GM19239 (cell line): ENCODE results near the gene TEX52.

Experiments
- DNase-seq: peaks from one replicate; pipeline ENCODE4 v3.0.0; 2011; ENCODE audit warnings: low spot score; ENCODE audit not compliant: insufficient read length
- FAIRE-seq: peaks from 2 replicates; lab custom pipeline; 2011; peaks lifted over from hg19 to GRCh38; lab: Jason Lieb, UNC

Gene TEX52

DNA sequence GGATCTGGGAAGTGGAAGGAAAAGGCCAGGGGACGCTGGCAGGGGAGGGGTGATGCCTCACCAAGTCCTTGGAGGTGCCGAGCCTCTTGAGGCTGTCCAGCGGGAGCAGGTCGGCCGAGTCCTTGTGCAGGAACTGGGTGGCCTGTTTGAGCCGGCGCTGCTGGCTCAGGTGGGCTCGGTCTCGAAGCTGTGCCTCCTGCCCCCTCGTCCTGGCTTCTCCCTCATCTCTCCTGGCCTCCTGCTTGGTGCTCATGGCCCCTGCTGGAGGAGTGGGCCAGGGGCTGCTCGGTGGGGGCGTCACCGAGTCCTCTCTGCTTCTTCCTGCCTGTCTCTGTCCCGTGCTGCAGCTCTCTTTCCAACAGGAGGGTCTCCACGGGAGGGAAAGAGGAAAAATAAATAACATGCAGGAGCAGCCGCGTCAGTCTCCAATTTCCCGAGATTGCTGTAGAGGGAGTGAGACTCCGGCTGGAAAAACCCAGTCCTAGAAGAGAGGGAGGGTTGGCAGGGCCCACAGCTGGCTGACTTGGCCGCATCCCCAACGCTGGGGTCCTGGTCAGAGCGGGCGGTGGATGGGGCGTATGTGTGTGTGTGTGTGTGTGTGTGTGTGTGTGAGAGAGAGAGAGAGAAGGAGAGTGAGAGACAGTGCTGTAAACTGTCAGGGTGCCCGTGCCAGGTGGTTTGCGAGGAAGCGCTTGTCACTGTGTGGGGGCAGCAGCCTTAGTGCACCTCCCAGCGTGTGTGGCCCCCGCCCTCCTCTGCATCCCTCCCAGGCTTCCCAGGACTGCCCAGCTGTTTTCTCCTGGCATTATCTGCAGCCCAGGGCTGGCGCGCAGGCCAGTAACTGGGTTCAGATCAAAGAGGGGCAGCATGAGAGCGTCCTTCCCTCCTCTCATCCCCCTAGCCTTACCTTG, 22.0 kb downstream of the TEX52 start, which contains the start of gene NRIP2:
TSS of gene NRIP2 (minus strand) at position 455 of the 911 bp plus-strand sequence. CDS start at position 403, 52 bp downstream.
- no peak for DNase-seq
- no peak for FAIRE-seq

DNA sequence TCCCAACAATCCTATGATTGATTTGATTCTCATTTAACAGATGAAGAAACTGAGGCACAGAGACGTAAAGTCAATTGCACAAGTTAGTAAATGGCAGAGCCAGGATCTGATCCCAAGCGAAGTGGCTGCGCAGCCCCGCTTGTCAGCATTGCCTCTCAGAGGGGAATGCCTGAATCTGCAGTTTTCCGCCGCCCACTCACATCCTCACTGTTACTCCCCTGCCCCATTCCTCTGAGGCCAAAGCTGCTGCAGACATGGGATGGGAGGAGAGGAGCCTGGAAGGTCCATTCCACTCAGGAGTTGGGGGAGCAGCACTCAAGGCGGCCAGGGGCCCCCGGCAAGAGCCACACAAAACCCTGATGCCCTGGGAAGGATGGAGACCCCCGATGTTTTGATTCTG, 23.0 kb downstream of the TEX52 start:
- FAIRE-seq (no peak), DNase-seq (no peak)

DNA sequence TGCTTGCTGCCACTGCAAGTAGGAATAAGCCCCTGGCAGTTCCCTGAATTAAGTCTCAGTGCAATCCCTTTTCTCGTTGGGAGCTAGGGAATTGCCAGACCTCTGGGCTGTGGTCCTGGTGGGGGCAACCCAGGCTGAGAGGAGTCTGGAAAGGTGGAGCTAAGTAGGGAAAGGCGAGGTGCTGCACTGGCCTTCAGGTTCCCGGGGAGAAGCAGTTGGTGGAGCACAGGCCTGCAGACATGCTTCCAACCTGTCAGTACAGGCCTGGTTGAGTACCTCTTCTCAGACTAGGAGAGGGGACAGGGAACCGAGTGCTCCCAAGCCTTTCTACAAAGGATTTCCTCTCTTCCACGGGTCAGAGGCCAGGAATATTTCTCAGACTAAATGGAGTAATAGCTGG, 23.5 kb downstream of the TEX52 start:
- DNase-seq (no peak), FAIRE-seq (no peak)

GRCh38 chr12:2832550-2833127, 24.2 kb downstream of the TEX52 start:
- DNase-seq (no peak), FAIRE-seq (no peak)

DNA sequence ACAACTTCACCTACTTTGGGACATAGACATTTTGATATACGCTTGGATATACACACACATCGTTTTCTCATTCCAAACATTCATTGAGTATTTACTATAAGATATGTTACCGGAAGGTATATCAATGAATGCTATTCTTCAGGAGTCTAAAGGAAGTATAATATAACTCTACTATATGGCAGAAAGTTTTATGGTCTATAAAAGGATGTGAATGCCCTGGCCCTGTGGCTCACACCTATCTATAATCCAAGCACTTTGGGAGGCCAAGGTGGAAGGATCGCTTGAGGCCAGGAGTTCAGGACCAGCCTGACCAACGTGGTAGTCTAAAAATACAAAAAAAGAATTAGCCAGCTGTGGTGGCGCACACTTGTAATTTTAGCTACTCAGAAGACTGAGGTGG, 27.6 kb downstream of the TEX52 start:
- DNase-seq = no peak
- no peak for FAIRE-seq

GRCh38 chr12:2826721-2827515, 29.9 kb downstream of the TEX52 start:
- no peak for DNase-seq
- no peak for FAIRE-seq

- DNase-seq (no peak), FAIRE-seq (no peak)
Observed at GRCh38 chr12:2826036-2826435, 30.8 kb downstream of the TEX52 start.

GRCh38 chr12:2825132-2825531, 31.7 kb downstream of the TEX52 start:
- no peak for DNase-seq
- FAIRE-seq = no peak

- no peak for DNase-seq
Observed at GRCh38 chr12:2824541-2824940, 32.3 kb downstream of the TEX52 start.

DNA sequence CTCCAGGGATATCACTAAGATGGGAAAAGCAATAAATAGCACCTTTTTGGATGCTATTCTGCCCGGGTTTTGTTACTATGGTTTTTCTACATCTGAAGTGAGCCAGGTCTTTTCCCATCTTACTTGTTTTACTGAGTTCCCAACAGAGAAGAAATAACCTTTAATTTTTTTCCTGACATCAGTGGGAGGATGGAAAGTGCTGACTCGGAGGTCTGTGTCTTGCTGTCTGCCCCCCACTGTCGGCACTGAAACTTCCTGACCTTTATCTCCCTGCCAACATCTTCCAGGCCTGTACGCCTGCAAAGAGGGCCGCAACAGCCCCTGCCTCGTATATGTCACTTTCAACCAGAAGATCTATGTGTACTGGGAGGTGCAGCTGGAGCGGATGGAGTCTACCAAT, 33.4 kb downstream of the TEX52 start:
- FAIRE-seq = no peak
- DNase-seq = no peak

More at GRCh38 chr12:2824541-2824940, 32.3 kb downstream of the TEX52 start:
- FAIRE-seq = no peak

- DNase-seq = no peak
- no peak for FAIRE-seq
Observed at GRCh38 chr12:2820432-2820831, 36.4 kb downstream of the TEX52 start.

DNA sequence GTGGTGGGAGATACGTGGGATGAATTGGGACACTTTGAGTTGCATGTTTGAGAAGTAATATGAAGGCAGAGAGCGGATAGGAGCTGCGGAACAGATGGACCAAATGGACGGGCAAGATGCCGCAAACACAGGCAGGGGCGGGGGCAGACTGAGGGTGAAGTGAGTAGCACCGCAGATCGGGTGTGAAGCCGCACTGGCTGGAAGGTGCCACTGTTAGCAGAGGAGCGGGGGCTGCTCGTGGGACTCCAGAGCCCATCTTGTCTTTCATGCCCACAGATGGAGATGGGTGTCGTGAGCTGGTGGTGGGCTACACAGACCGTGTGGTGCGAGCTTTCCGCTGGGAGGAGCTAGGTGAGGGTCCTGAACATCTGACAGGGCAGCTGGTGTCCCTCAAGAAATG, 37.0 kb downstream of the TEX52 start:
- DNase-seq (no peak), FAIRE-seq (no peak)

GRCh38 chr12:2813214-2814185, 43.3 kb downstream of the TEX52 start:
- FAIRE-seq (peak; percentile 86), DNase-seq (peak; percentile 60)

DNA sequence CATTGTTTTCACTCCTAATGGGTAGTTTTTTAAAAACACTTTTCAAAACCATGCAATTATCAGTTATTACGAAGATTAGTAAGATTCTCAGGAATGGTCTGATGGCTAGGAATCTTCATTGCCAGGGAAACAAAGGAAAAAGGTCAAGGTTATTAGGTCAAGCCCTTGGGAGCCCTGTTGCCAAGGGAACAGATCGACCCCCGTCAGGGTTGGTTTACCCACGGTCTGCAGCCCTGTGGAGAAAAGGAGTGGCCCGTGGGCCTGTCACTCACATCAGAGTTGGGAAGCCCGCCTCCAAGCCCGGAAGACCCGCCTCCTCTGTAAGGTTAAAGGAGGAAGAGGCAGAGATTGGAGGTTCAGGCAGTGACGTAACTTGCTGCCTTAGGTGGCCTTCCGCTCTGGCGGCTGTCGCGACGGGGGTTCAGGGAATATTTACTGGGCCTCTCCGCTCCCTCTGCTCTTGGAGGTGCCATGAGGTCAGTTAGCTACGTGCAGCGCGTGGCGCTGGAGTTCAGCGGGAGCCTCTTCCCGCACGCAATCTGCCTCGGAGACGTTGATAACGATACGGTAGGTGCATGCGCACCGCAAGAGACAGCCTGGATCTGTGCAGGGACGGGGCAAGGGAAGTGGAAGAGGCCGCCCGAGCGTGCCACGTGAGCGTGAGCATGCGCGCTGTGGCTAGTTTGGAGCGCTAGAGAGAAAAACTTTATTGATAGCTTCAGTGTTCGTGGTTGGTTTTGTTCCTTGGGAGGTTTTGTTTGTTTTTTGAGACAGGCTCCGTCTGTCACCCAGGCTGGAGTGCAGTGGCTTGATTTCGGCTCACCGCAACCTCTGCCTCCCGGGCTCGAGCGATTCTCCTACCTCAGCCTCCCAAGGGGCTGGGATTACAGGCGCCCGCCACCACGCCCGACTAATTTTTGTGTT, 44.3 kb downstream of the TEX52 start, which contains the start of gene ITFG2:
TSS of gene ITFG2 (plus strand) at position 379 of the 924 bp plus-strand sequence. CDS start at position 472, 93 bp downstream.
- FAIRE-seq = peak; percentile 97

GRCh38 chr12:2811801-2812200, 45.0 kb downstream of the TEX52 start:
- FAIRE-seq = no peak

More for the DNA sequence above, 44.3 kb downstream of the TEX52 start, which contains the start of gene ITFG2:
- DNase-seq = peak; percentile 87

DNA sequence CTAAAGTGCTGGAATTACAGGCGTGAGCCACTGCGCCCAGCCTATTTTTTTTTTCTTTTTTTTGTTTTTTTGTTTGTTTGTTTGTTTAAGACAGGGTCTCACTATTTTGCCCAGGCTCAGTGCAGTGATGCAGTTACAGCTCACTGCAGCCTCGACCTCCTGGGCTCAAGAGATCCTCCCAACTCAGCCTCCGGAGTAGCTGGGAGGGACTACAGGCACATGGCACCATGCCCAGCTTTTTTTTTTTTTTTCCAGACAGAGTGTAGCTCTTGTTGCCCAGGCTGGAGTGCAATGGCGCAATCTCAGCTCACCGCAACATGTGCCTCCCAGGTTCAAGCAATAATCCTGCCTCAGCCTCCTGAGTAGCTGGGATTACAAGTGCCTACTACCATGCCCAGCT, 50.1 kb downstream of the TEX52 start:
- DNase-seq = no peak
- no peak for FAIRE-seq

More at GRCh38 chr12:2811801-2812200, 45.0 kb downstream of the TEX52 start:
- no peak for DNase-seq

DNA sequence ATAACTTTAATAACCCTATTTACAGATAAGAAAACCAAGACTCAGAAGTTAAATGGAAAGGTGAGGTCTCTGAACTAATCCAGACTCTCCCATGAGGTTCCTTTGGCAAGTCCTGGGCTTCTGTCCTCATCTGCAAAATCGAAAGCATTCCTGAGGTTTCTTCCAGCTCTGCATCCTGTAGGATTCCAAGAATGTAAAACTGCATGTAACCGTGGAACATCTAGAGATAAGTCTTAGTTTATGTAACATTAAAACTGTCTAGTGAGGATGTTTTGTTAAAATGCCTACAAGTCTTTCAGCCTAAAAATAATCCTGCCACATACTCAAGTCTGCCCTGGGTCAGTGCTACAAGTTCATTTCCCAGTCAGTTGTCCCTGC, 51.7 kb downstream of the TEX52 start:
- DNase-seq = no peak
- no peak for FAIRE-seq

DNA sequence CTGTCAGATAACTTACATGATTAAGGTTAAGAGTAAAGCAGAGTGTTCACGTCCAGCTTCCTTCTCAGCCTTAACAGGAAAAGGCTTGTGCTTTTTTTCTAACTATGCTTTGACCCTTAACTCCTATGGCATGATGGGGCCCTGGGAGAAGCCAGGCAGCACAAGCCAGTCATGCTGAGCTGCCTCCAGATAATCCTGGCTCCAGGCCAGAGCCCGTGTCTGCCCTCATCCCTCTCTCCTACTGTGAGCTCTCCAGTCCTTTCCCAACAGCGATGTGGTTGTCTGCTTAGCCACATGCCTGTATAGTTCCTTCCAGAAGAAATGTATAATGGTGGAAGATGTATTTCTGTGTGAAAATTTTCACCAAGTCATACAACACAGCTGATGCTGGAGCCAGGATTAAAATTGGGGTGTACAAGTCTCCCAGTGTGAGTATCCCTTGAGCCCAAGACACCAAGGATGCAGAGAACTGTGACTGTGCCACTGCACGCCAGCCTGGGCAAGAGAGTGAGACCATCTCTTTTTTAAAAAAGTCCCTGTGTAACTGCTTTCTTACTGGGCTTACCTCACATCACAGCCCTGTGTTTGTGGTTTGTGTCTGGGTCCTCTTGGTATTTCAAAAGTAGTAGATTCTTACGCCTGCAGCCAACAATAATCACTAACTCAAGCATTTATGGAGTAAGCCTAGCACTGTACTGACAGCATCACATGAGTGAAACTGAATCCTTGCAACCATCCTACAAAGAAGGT, 52.3 kb downstream of the TEX52 start:
- FAIRE-seq (no peak), DNase-seq (no peak)
